Tibial artery (tissue), 4 donors: ENCODE results near the gene SLC22A14.

ENCODE experiments used
- DNase-seq, 2 donors: peaks; one replicate each; pipeline ENCODE4 v3.0.0-alpha.2; 2019
- H3K27ac ChIP-seq, 2 donors: fragments of 200-600 bp; sonication (generic) in 1 of 2; 1 replicate in 1 of 2; 2 replicates in 1 of 2; pipeline ENCODE4 v1.5.1; 2018 to 2019; ENCODE audit warnings: mild to moderate bottlenecking in 1 of 2
- H3K27me3 ChIP-seq, 2 donors: fragments of 200-600 bp; sonication (generic) in 1 of 2; one replicate each; pipeline versions ENCODE4 v1.5.1 to v1.6.0; 2016 to 2019
- H3K36me3 ChIP-seq, 3 donors: fragments of 200-600 bp; sonication (generic) in 2 of 3; one replicate each; pipeline ENCODE4 v1.5.1; 2016 to 2019; ENCODE audit warnings: mild to moderate bottlenecking in 2 of 3
- H3K4me1 ChIP-seq, 4 donors: fragments of 200-600 bp; sonication (generic) in 2 of 4; 1 replicate in 3 of 4; 2 replicates in 1 of 4; pipeline ENCODE4 v1.5.1; 2016 to 2019
- H3K4me3 ChIP-seq, 2 donors: fragments of 200-600 bp; sonication (generic) in 1 of 2; 1 replicate in 1 of 2; 2 replicates in 1 of 2; pipeline ENCODE4 v1.5.1; 2018 to 2019; ENCODE audit warnings: mild to moderate bottlenecking in 2 of 2
- H3K9me3 ChIP-seq, 3 donors: fragments of 200-600 bp; sonication (generic) in 1 of 3; one replicate each; pipeline ENCODE4 v1.5.1; 2016 to 2019
- CTCF ChIP-seq, 2 experiments: fragments of 200-600 bp in 1 of 2; fragments of 450-650 bp in 1 of 2; IDR thresholded peaks; one replicate each; pipeline ENCODE4 v1.5.1; 2017 to 2019; ENCODE audit warnings: antibody characterized with exemption in 2 of 2, mild to moderate bottlenecking in 1 of 2, moderate library complexity in 1 of 2
- intact Hi-C: fragments of 100-400 bp; cut with DNase I; formaldehyde crosslinking; loops from one replicate; pipeline ENCODE4 v1.15.0; 2023; ENCODE audit warnings: low total_unique reads

Gene SLC22A14

GRCh38 chr3:38311476-38311875 is 29.4 kb downstream of the SLC22A14 start:
- H3K27ac ChIP-seq, result no peak overlapping the region
- TF ChIP-seq CTCF (IDR thresholded peaks at IDR 0.05), result no peak
- intact Hi-C loops, result no loop called here
- H3K36me3 ChIP-seq, result no peaks in the 10 kb centered on the region
- no peak for DNase-seq
- H3K4me3 ChIP-seq, result no peak overlapping the region
- no peaks in the 10 kb centered on the region for H3K4me1 ChIP-seq
- no peaks in the 10 kb centered on the region for H3K9me3 ChIP-seq
- no peaks in the 10 kb centered on the region for H3K27me3 ChIP-seq

- no peaks in the 10 kb centered on the region for H3K4me1 ChIP-seq
- no peak for DNase-seq
- H3K36me3 ChIP-seq, result no peaks in the 10 kb centered on the region
- no peak for TF ChIP-seq CTCF (IDR thresholded peaks at IDR 0.05)
- intact Hi-C loops, result no loop called here
- no peaks in the 10 kb centered on the region for H3K27me3 ChIP-seq
- H3K9me3 ChIP-seq, result no peaks in the 10 kb centered on the region
- no peak overlapping the region for H3K27ac ChIP-seq
- no peak overlapping the region for H3K4me3 ChIP-seq
These were observed 29.8 kb downstream of the SLC22A14 start for GRCh38 chr3:38311941-38312340.

GRCh38 chr3:38312356-38312755 is 30.3 kb downstream of the SLC22A14 start:
- TF ChIP-seq CTCF (IDR thresholded peaks at IDR 0.05), result no peak
- no peak for DNase-seq
- no peak overlapping the region for H3K27ac ChIP-seq
- H3K9me3 ChIP-seq, result no peaks in the 10 kb centered on the region
- H3K36me3 ChIP-seq, result no peaks in the 10 kb centered on the region
- H3K4me1 ChIP-seq, result no peaks in the 10 kb centered on the region
- intact Hi-C loops, result no loop called here
- no peak overlapping the region for H3K4me3 ChIP-seq
- no peaks in the 10 kb centered on the region for H3K27me3 ChIP-seq

GRCh38 chr3:38313263-38313662 is 31.2 kb downstream of the SLC22A14 start:
- no peak for TF ChIP-seq CTCF (IDR thresholded peaks at IDR 0.05)
- Histone ChIP-seq H3K4me1 (no peaks in the 10 kb centered on the region), H3K27me3 (no peaks in the 10 kb centered on the region), H3K36me3 (no peaks in the 10 kb centered on the region), H3K4me3 (no peak overlapping the region), H3K9me3 (no peaks in the 10 kb centered on the region), H3K27ac (no peak overlapping the region)
- DNase-seq, result no peak
- intact Hi-C loops, result no loop called here

GRCh38 chr3:38313695-38314094 is 31.6 kb downstream of the SLC22A14 start:
- Histone ChIP-seq H3K27me3 (no peaks in the 10 kb centered on the region), H3K27ac (no peak overlapping the region), H3K9me3 (no peaks in the 10 kb centered on the region), H3K4me1 (no peaks in the 10 kb centered on the region), H3K36me3 (no peaks in the 10 kb centered on the region), H3K4me3 (no peak overlapping the region)
- intact Hi-C loops, result no loop called here
- TF ChIP-seq CTCF (IDR thresholded peaks at IDR 0.05), result no peak
- no peak for DNase-seq

- intact Hi-C loops, result no loop called here
- Histone ChIP-seq H3K36me3 (no peaks in the 10 kb centered on the region), H3K4me3 (no peak overlapping the region), H3K9me3 (no peaks in the 10 kb centered on the region), H3K27ac (no peak overlapping the region), H3K4me1 (no peaks in the 10 kb centered on the region), H3K27me3 (no peaks in the 10 kb centered on the region)
- TF ChIP-seq CTCF (IDR thresholded peaks at IDR 0.05), result no peak
- DNase-seq, result no peak
These were observed 32.1 kb downstream of the SLC22A14 start for GRCh38 chr3:38314112-38314763.
